HCT116 (cell line): Measurements from ENCODE around the gene OR2H2.

Source experiments
- EGR1 ChIP-seq: IDR thresholded peaks from 2 replicates; pipeline ENCODE4 v1.6.1; 2012; ENCODE audit warnings: low read depth
- EZH2 ChIP-seq: fragments of 200-600 bp; sonication (generic); IDR thresholded peaks from 2 replicates; pipeline ENCODE4 v1.6.1; 2017; ENCODE audit warnings: antibody characterized with exemption, mixed run types
- JUND ChIP-seq: IDR thresholded peaks from 2 replicates; pipeline ENCODE4 v1.6.1; 2012
- POLR2A ChIP-seq: IDR thresholded peaks from 2 replicates; pipeline ENCODE4 v1.7.0; 2011; ENCODE audit warnings: borderline replicate concordance; ENCODE audit not compliant: insufficient read depth, insufficient read length; ENCODE audit errors: extremely low read depth
- SP1 ChIP-seq: IDR thresholded peaks from 2 replicates; pipeline ENCODE4 v1.6.1; 2012; ENCODE audit warnings: low read depth
- YY1 ChIP-seq: IDR thresholded peaks from 2 replicates; pipeline ENCODE4 v1.6.1; 2011; ENCODE audit warnings: low read length, low read depth, moderate library complexity, mild to moderate bottlenecking; ENCODE audit not compliant: insufficient replicate concordance; ENCODE audit errors: extremely low read depth
- TF ChIP-seq, protein P1 (sequence below), 3 experiments: fragments of 200-600 bp in 1 of 3; sonication (generic) in 1 of 3; IDR thresholded peaks in 2 of 3; conservative IDR thresholded peaks in 1 of 3; 2 replicates each; pipeline ENCODE4 v1.5.1; 2012 to 2017; ENCODE audit warnings: low read depth in 2 of 3, low read length in 2 of 3, antibody characterized with exemption in 1 of 3, borderline replicate concordance in 1 of 3, control low read depth in 1 of 3, mild to moderate bottlenecking in 1 of 3, mixed read lengths in 1 of 3, mixed run types in 1 of 3, moderate library complexity in 1 of 3; ENCODE audit not compliant: insufficient read depth in 1 of 3
- TF ChIP-seq, protein P2 (sequence below): IDR thresholded peaks from 2 replicates; pipeline ENCODE4 v1.6.1; 2012; ENCODE audit warnings: low read depth

DNA sequence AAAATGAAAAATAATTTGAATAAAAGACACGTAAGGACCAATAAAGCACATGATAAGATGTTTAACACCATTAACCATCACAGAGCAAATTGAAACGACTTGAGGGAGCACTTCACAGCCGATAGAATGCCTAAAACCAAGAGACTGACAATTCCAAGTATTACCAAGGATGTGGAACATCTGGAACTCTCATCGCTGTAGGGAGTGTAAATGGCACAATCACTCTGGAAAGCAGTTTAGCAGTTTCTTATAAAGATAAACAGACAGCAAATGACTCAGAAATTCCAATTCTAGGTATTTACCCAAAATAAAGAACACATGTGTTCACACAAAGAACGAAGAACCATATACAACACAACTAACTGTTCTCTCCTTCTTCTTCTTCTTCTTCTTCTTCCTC lies 16.9 kb upstream of the OR2H2 start:
- TF ChIP-seq SP1 (no peak), YY1 (no peak), EZH2 (no peak), POLR2A (no peak), JUND (no peak), EGR1 (no peak)
- TF ChIP-seq, protein P1, sequence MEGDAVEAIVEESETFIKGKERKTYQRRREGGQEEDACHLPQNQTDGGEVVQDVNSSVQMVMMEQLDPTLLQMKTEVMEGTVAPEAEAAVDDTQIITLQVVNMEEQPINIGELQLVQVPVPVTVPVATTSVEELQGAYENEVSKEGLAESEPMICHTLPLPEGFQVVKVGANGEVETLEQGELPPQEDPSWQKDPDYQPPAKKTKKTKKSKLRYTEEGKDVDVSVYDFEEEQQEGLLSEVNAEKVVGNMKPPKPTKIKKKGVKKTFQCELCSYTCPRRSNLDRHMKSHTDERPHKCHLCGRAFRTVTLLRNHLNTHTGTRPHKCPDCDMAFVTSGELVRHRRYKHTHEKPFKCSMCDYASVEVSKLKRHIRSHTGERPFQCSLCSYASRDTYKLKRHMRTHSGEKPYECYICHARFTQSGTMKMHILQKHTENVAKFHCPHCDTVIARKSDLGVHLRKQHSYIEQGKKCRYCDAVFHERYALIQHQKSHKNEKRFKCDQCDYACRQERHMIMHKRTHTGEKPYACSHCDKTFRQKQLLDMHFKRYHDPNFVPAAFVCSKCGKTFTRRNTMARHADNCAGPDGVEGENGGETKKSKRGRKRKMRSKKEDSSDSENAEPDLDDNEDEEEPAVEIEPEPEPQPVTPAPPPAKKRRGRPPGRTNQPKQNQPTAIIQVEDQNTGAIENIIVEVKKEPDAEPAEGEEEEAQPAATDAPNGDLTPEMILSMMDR (IDR thresholded peaks at IDR 0.05 in 2 of 3, conservative IDR thresholded peaks at IDR 0.05 in 1 of 3; ENCODE audit: borderline replicate concordance in 1 of 3, insufficient read depth in 1 of 3, low read depth in 2 of 3, low read length in 2 of 3), result no peak
- TF ChIP-seq, protein P2, sequence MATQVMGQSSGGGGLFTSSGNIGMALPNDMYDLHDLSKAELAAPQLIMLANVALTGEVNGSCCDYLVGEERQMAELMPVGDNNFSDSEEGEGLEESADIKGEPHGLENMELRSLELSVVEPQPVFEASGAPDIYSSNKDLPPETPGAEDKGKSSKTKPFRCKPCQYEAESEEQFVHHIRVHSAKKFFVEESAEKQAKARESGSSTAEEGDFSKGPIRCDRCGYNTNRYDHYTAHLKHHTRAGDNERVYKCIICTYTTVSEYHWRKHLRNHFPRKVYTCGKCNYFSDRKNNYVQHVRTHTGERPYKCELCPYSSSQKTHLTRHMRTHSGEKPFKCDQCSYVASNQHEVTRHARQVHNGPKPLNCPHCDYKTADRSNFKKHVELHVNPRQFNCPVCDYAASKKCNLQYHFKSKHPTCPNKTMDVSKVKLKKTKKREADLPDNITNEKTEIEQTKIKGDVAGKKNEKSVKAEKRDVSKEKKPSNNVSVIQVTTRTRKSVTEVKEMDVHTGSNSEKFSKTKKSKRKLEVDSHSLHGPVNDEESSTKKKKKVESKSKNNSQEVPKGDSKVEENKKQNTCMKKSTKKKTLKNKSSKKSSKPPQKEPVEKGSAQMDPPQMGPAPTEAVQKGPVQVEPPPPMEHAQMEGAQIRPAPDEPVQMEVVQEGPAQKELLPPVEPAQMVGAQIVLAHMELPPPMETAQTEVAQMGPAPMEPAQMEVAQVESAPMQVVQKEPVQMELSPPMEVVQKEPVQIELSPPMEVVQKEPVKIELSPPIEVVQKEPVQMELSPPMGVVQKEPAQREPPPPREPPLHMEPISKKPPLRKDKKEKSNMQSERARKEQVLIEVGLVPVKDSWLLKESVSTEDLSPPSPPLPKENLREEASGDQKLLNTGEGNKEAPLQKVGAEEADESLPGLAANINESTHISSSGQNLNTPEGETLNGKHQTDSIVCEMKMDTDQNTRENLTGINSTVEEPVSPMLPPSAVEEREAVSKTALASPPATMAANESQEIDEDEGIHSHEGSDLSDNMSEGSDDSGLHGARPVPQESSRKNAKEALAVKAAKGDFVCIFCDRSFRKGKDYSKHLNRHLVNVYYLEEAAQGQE, result no peak
